Activated CD8-positive, alpha-beta T cell treated with anti-CD3 and anti-CD28 coated beads for 36 hours (primary cell): ENCODE measurements around the gene RGSL1. TPM values are rescaled to one million over a fixed set of nuclear protein-coding genes. Genes with fewer than 3 reads are reported as not detected.

Experiments
- ATAC-seq: fragments of 200-7000 bp; cut with Tn5 transposase; one replicate; pipeline ENCODE4 v1.10.0; 2021; ENCODE audit warnings: mild to moderate bottlenecking, moderate library complexity
- CTCF ChIA-PET: fragments of 350-600 bp; sonication (Branson Sonifier 250); formaldehyde crosslinking; loops from one replicate; lab custom pipeline; 2021; ENCODE audit warnings: antibody characterized with exemption; lab: Charles Lee
- POLR2A ChIA-PET: fragments of 350-600 bp; sonication (Branson Sonifier 250); formaldehyde crosslinking; loops from one replicate; lab custom pipeline; 2021; ENCODE audit warnings: antibody characterized with exemption; lab: Charles Lee
- DNase-seq: peaks from one replicate; pipeline ENCODE4 v3.0.0-alpha.2; 2020
- H3K27ac Mint-ChIP-seq: one replicate; pipeline ENCODE4 v1.8.0; 2021; ENCODE audit warnings: mild to moderate bottlenecking, mixed read lengths
- H3K27me3 Mint-ChIP-seq: one replicate; pipeline ENCODE4 v1.8.0; 2021; ENCODE audit warnings: mixed read lengths
- H3K36me3 Mint-ChIP-seq: one replicate; pipeline ENCODE4 v1.8.0; 2021; ENCODE audit warnings: low read depth, mixed read lengths
- H3K4me1 Mint-ChIP-seq: one replicate; pipeline ENCODE4 v1.8.0; 2021; ENCODE audit warnings: low read depth, mixed read lengths
- H3K4me3 Mint-ChIP-seq: one replicate; pipeline ENCODE4 v1.8.0; 2021; ENCODE audit warnings: mild to moderate bottlenecking, moderate library complexity, mixed read lengths
- H3K9me3 Mint-ChIP-seq: one replicate; pipeline ENCODE4 v1.8.0; 2021; ENCODE audit warnings: mixed read lengths
- CTCF ChIP-seq: fragments of 200-600 bp; IDR thresholded peaks from one replicate; pipeline ENCODE4 v1.8.0; 2022; ENCODE audit warnings: antibody characterized with exemption, mild to moderate bottlenecking
- intact Hi-C: fragments of 100-400 bp; cut with micrococcal nuclease; formaldehyde crosslinking; loops from one replicate; pipeline ENCODE4 v1.10.0; 2022
- total RNA-seq, 2 experiments: library from RNA; stranded (reverse); gene quantifications; one replicate each; pipeline ENCODE4 v1.2.3, GENCODE V29; 2021

RGSL1 gene
- total RNA-seq, 2 experiments from 2014 or later, result not detected

GRCh38 chr1:182476625-182477024 lies 26.7 kb downstream of the RGSL1 start:
- POLR2A ChIA-PET, result no interaction called here
- no peak overlapping the region for H3K4me3 Mint-ChIP-seq
- DNase-seq (no peak), ATAC-seq (no peak)
- peaks cover 11% of the 10 kb centered on the region for H3K27me3 Mint-ChIP-seq
- H3K4me1 Mint-ChIP-seq, result no peaks in the 10 kb centered on the region
- no peak for TF ChIP-seq CTCF
- no peak overlapping the region for H3K27ac Mint-ChIP-seq
- intact Hi-C loops, result no loop called here
- H3K9me3 Mint-ChIP-seq, result peaks cover 10% of the 10 kb centered on the region
- CTCF ChIA-PET, result no interaction called here
- no peaks in the 10 kb centered on the region for H3K36me3 Mint-ChIP-seq

GRCh38 chr1:182478238-182478637 lies 28.3 kb downstream of the RGSL1 start:
- peaks cover 7% of the 10 kb centered on the region for H3K27me3 Mint-ChIP-seq
- H3K9me3 Mint-ChIP-seq, result peaks cover 10% of the 10 kb centered on the region
- no peak overlapping the region for H3K4me3 Mint-ChIP-seq
- TF ChIP-seq CTCF, result no peak
- CTCF ChIA-PET, result interaction anchor here (0.6 kb wide), 1 partner anchor 84 kb away, joined by 4 read pairs; no protein-coding TSS in a partner anchor
- no peak overlapping the region for H3K27ac Mint-ChIP-seq
- H3K4me1 Mint-ChIP-seq, result no peaks in the 10 kb centered on the region
- POLR2A ChIA-PET, result no interaction called here
- intact Hi-C loops, result no loop called here
- DNase-seq, result no peak
- ATAC-seq, result no peak
- H3K36me3 Mint-ChIP-seq, result no peaks in the 10 kb centered on the region

GRCh38 chr1:182484067-182484466 lies 34.1 kb downstream of the RGSL1 start:
- H3K4me3 Mint-ChIP-seq, result no peak overlapping the region
- peaks cover 6% of the 10 kb centered on the region for H3K27me3 Mint-ChIP-seq
- no peak for ATAC-seq
- CTCF ChIA-PET, result interaction anchor here (1.3 kb wide), 1 partner anchor 58 kb away, joined by 3 read pairs; no protein-coding TSS in a partner anchor
- peaks cover 2% of the 10 kb centered on the region for H3K9me3 Mint-ChIP-seq
- no peaks in the 10 kb centered on the region for H3K36me3 Mint-ChIP-seq
- DNase-seq, result no peak
- no peaks in the 10 kb centered on the region for H3K4me1 Mint-ChIP-seq
- no peak for TF ChIP-seq CTCF
- intact Hi-C loops, result no loop called here
- H3K27ac Mint-ChIP-seq, result no peak overlapping the region
- POLR2A ChIA-PET, result no interaction called here

- intact Hi-C loops, result no loop called here
- Mint-ChIP-seq H3K27me3 (peaks cover 6% of the 10 kb centered on the region), H3K4me1 (no peaks in the 10 kb centered on the region), H3K4me3 (no peak overlapping the region), H3K36me3 (no peaks in the 10 kb centered on the region), H3K27ac (no peak overlapping the region), H3K9me3 (no peaks in the 10 kb centered on the region)
- ChIA-PET CTCF (interaction anchor here (1.3 kb wide), 1 partner anchor 58 kb away, joined by 3 read pairs; no protein-coding TSS in a partner anchor), POLR2A (no interaction called here)
- no peak for TF ChIP-seq CTCF
- DNase-seq (peak; percentile 12), ATAC-seq (peak; percentile 42)
Measured at GRCh38 chr1:182484531-182485257, 34.7 kb downstream of the RGSL1 start.

GRCh38 chr1:182485861-182486260 lies 35.9 kb downstream of the RGSL1 start:
- H3K4me1 Mint-ChIP-seq, result no peaks in the 10 kb centered on the region
- ATAC-seq (no peak), DNase-seq (no peak)
- H3K27ac Mint-ChIP-seq, result no peak overlapping the region
- H3K27me3 Mint-ChIP-seq, result peaks cover 6% of the 10 kb centered on the region
- H3K4me3 Mint-ChIP-seq, result no peak overlapping the region
- ChIA-PET POLR2A (interaction anchor here (0.6 kb wide), 1 partner anchor 87 kb away, joined by 3 read pairs; no protein-coding TSS in a partner anchor), CTCF (interaction anchor here (1.2 kb wide), 1 partner anchor 8 kb away, joined by 4 read pairs; no protein-coding TSS in a partner anchor)
- H3K9me3 Mint-ChIP-seq, result no peaks in the 10 kb centered on the region
- intact Hi-C loops, result no loop called here
- TF ChIP-seq CTCF, result no peak
- H3K36me3 Mint-ChIP-seq, result no peaks in the 10 kb centered on the region
